ENCODE data around the gene MRPL48.
"Not testable (repeated sequence)": the region's sequence is repeated elsewhere in the genome, so short reads cannot be mapped to it uniquely, and the experiment has no call there.

The MRPL48 gene

GRCh38 chr11:73781303-73781702 lies 6.4 kb upstream of the MRPL48 start:
- H3K9me3 ChIP-seq (ENCODE audit: insufficient read depth, low read length) = no peaks in the 10 kb centered on the region
- DNase-seq (ENCODE audit: low read depth, low spot score) = no peak
- no peak for TF ChIP-seq SUZ12 (IDR thresholded peaks at IDR 0.05; ENCODE audit: extremely low read depth, insufficient read depth, insufficient read length)
- no peak for TF ChIP-seq ZNF274 (IDR thresholded peaks at IDR 0.05; ENCODE audit: low read depth, low read length)
- no peak for TF ChIP-seq YY1 (IDR thresholded peaks at IDR 0.05; ENCODE audit: insufficient read depth, insufficient read length)
- no peak overlapping the region for H3K9ac ChIP-seq (ENCODE audit: insufficient read length, low read depth)
- no peaks in the 10 kb centered on the region for H3K27me3 ChIP-seq (ENCODE audit: insufficient read depth, insufficient read length)
- H3K4me1 ChIP-seq (ENCODE audit: insufficient read depth, insufficient read length) = no peaks in the 10 kb centered on the region
- no peak overlapping the region for H3K4me3 ChIP-seq (ENCODE audit: insufficient read length, low read depth)
- H3K36me3 ChIP-seq (ENCODE audit: insufficient read depth, insufficient read length, low read length) = no peaks in the 10 kb centered on the region

DNA sequence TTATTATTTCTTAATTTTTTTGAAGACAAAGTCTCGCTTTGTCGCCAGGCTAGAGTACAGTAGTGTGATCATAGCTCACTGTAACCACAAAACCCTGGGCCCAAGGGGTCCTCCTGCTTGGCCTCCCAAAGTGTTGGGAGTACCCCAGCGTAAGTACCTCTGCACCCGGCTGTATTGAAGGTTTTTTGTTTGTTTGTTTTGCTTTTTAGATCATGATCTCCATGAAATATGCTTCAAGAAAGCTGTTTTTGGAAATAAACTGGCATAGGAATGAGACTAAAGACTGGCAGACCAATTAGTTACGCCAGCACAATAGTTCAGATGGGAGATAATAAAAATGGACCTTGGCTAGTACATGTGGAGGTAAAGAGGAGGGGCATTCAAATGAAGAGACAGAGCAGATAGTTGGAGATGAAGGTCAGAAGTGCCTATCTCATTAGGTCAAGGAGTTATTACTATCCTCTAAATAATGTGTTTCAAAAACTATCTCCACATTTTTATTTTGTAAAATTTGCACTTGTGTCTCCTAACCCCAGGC lies 4.1 kb upstream of the MRPL48 start:
- no peaks in the 10 kb centered on the region for H3K4me1 ChIP-seq (ENCODE audit: insufficient read depth, insufficient read length)
- no peaks in the 10 kb centered on the region for H3K36me3 ChIP-seq (ENCODE audit: insufficient read depth, insufficient read length, low read length)
- H3K27me3 ChIP-seq (ENCODE audit: insufficient read depth, insufficient read length) = no peaks in the 10 kb centered on the region
- H3K9ac ChIP-seq (ENCODE audit: insufficient read length, low read depth) = no peak overlapping the region
- no peaks in the 10 kb centered on the region for H3K9me3 ChIP-seq (ENCODE audit: insufficient read depth, low read length)
- TF ChIP-seq SUZ12 (IDR thresholded peaks at IDR 0.05; ENCODE audit: extremely low read depth, insufficient read depth, insufficient read length) (no peak), ZNF274 (IDR thresholded peaks at IDR 0.05; ENCODE audit: low read depth, low read length) (no peak), YY1 (IDR thresholded peaks at IDR 0.05; ENCODE audit: insufficient read depth, insufficient read length) (no peak)
- no peak overlapping the region for H3K4me3 ChIP-seq (ENCODE audit: insufficient read length, low read depth)
- no peak for DNase-seq (ENCODE audit: low read depth, low spot score)

DNA sequence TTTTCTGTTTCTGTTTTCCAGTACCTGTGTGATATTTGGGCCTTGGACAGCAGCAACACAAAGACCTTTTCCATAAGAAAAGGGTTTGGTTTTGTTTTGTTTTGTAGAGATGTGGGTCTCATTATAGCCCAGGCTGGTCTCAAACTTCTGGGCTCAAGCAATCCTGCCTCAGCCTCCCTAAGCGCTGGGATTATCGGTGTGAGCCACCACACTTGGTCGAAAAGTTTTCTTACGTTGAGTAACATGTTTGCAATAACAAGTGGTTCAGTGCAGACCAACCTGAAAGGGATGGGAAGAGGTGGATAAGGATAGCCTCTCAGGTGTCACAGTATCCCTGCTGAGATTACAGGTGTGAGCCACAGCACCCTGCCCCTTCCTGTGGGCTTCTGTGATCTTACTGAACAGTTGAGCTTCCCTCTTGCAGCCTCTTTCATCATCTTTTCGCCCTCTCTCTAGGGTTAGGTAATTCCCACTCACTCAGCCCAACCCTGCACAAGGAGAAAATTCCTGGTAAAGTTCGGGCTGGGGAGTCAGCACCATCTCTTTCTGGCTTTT lies 3.5 kb upstream of the MRPL48 start:
- no peaks in the 10 kb centered on the region for H3K36me3 ChIP-seq (ENCODE audit: insufficient read depth, insufficient read length, low read length)
- no peak for DNase-seq (ENCODE audit: low read depth, low spot score)
- no peak overlapping the region for H3K4me3 ChIP-seq (ENCODE audit: insufficient read length, low read depth)
- no peaks in the 10 kb centered on the region for H3K27me3 ChIP-seq (ENCODE audit: insufficient read depth, insufficient read length)
- TF ChIP-seq ZNF274 (IDR thresholded peaks at IDR 0.05; ENCODE audit: low read depth, low read length) (no peak), SUZ12 (IDR thresholded peaks at IDR 0.05; ENCODE audit: extremely low read depth, insufficient read depth, insufficient read length) (no peak), YY1 (IDR thresholded peaks at IDR 0.05; ENCODE audit: insufficient read depth, insufficient read length) (no peak)
- H3K4me1 ChIP-seq (ENCODE audit: insufficient read depth, insufficient read length) = no peaks in the 10 kb centered on the region
- no peaks in the 10 kb centered on the region for H3K9me3 ChIP-seq (ENCODE audit: insufficient read depth, low read length)
- no peak overlapping the region for H3K9ac ChIP-seq (ENCODE audit: insufficient read length, low read depth)

DNA sequence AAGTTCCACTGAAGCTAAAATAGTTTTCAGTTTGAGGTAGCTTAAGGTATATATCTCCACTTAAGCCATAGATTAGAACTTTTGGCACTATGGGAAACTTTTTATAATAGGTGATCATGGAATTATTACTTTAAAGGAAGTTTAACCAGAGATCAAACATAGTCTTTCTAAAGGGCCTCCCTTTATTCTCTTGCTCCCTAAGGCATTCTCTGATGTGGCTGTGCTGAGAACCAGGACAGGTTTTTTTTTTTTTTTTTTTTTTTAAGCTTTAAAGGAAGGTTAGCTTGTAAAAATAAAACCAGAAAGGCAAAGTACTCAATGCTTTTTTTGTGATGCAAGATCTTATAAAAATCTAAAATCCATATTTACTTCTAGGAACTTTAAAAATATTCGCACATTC lies 2.9 kb upstream of the MRPL48 start:
- Histone ChIP-seq H3K4me1 (ENCODE audit: insufficient read depth, insufficient read length) (no peaks in the 10 kb centered on the region), H3K9me3 (ENCODE audit: insufficient read depth, low read length) (no peaks in the 10 kb centered on the region), H3K27me3 (ENCODE audit: insufficient read depth, insufficient read length) (no peaks in the 10 kb centered on the region), H3K36me3 (ENCODE audit: insufficient read depth, insufficient read length, low read length) (no peaks in the 10 kb centered on the region), H3K9ac (ENCODE audit: insufficient read length, low read depth) (no peak overlapping the region), H3K4me3 (ENCODE audit: insufficient read length, low read depth) (no peak overlapping the region)
- DNase-seq (ENCODE audit: low read depth, low spot score) = no peak
- TF ChIP-seq ZNF274 (IDR thresholded peaks at IDR 0.05; ENCODE audit: low read depth, low read length) (no peak), SUZ12 (IDR thresholded peaks at IDR 0.05; ENCODE audit: extremely low read depth, insufficient read depth, insufficient read length) (no peak), YY1 (IDR thresholded peaks at IDR 0.05; ENCODE audit: insufficient read depth, insufficient read length) (no peak)

DNA sequence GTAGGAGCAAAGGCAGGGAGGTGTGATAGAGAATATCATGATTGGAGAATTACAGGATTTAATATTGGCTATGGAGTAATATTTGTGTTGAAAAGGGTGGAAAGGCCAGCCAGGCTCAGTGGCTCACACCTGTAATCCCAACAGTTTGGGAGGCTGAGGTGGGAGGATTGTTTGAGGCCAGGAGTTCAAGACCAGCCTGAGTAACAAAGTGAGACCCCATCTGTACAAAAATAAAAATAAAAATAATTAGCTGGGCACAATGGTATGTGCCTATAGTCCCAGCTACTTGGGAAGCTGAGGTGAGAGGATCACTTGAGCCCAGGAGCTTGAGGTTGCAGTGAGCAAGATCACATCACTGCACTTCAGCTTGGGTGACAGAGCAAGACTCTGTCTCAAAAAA lies 2.2 kb upstream of the MRPL48 start:
- not testable (repeated sequence) for H3K9ac ChIP-seq (ENCODE audit: insufficient read length, low read depth); DNase-seq (ENCODE audit: low read depth, low spot score); H3K36me3 ChIP-seq (ENCODE audit: insufficient read depth, insufficient read length, low read length); H3K4me1 ChIP-seq (ENCODE audit: insufficient read depth, insufficient read length); H3K9me3 ChIP-seq (ENCODE audit: insufficient read depth, low read length); H3K27me3 ChIP-seq (ENCODE audit: insufficient read depth, insufficient read length); H3K4me3 ChIP-seq (ENCODE audit: insufficient read length, low read depth)

- no peaks in the 10 kb centered on the region for H3K36me3 ChIP-seq (ENCODE audit: insufficient read depth, insufficient read length, low read length)
Observed at GRCh38 chr11:73787051-73787642, 527 bp upstream of the MRPL48 start.

GRCh38 chr11:73789279-73789670 lies 1.6 kb downstream of the MRPL48 start:
- no peak for TF ChIP-seq ZNF274 (IDR thresholded peaks at IDR 0.05; ENCODE audit: low read depth, low read length)
- no peak for TF ChIP-seq SUZ12 (IDR thresholded peaks at IDR 0.05; ENCODE audit: extremely low read depth, insufficient read depth, insufficient read length)
- no peak for TF ChIP-seq YY1 (IDR thresholded peaks at IDR 0.05; ENCODE audit: insufficient read depth, insufficient read length)
- Histone ChIP-seq H3K36me3 (ENCODE audit: insufficient read depth, insufficient read length, low read length) (no peaks in the 10 kb centered on the region), H3K4me1 (ENCODE audit: insufficient read depth, insufficient read length) (no peaks in the 10 kb centered on the region), H3K27me3 (ENCODE audit: insufficient read depth, insufficient read length) (no peaks in the 10 kb centered on the region), H3K9ac (ENCODE audit: insufficient read length, low read depth) (no peak overlapping the region), H3K9me3 (ENCODE audit: insufficient read depth, low read length) (no peaks in the 10 kb centered on the region), H3K4me3 (ENCODE audit: insufficient read length, low read depth) (no peak overlapping the region)
- DNase-seq (ENCODE audit: low read depth, low spot score) = no peak

More at GRCh38 chr11:73787051-73787642, 527 bp upstream of the MRPL48 start:
- no peak for DNase-seq (ENCODE audit: low read depth, low spot score)
- H3K9ac ChIP-seq (ENCODE audit: insufficient read length, low read depth) = peak overlapping the region; percentile 70
- TF ChIP-seq YY1 (IDR thresholded peaks at IDR 0.05; ENCODE audit: insufficient read depth, insufficient read length) (no peak), SUZ12 (IDR thresholded peaks at IDR 0.05; ENCODE audit: extremely low read depth, insufficient read depth, insufficient read length) (no peak), ZNF274 (IDR thresholded peaks at IDR 0.05; ENCODE audit: low read depth, low read length) (no peak)
- peak overlapping the region; percentile 74 for H3K4me3 ChIP-seq (ENCODE audit: insufficient read length, low read depth)
- H3K4me1 ChIP-seq (ENCODE audit: insufficient read depth, insufficient read length) = no peaks in the 10 kb centered on the region
- H3K27me3 ChIP-seq (ENCODE audit: insufficient read depth, insufficient read length) = no peaks in the 10 kb centered on the region
- no peaks in the 10 kb centered on the region for H3K9me3 ChIP-seq (ENCODE audit: insufficient read depth, low read length)

Data from NT2/D1 (cell line).